NOMO-1 treated with dmso at 0.1 percent for 144 hours (cell line): Measurements from ENCODE around the gene SLC11A2.
A peak's percentile ranks its signal among the peaks of the same experiment; 100 is the strongest.
"Not testable (repeated sequence)": the region's sequence is repeated elsewhere in the genome, so short reads cannot be mapped to it uniquely, and the experiment has no call there.

Experiments
- DNase-seq: peaks from one replicate; lab custom pipeline; 2025; ENCODE audit not compliant: unreplicated experiment; lab: John Stamatoyannopoulos, UW

SLC11A2 gene

DNA sequence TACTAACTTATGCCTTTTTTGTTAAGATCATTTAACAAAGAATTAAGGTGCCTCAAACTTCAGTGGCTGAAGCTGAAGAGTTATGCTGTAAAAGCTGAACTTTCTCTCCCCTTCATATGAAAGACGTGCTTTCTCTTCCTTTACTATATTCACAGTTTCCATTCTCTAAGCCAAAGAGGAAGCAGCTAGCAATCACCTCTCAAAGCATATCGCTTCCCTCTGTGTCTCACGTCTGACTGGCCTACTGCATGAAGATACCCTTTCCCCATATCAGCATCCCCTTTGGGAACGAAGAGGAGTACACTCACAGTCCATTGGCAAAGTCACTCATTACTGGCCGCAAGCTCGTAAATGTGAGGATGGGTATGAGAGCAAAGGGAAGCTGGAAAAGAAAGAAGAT lies 34.9 kb downstream of the SLC11A2 start:
- DNase-seq = no peak

DNA sequence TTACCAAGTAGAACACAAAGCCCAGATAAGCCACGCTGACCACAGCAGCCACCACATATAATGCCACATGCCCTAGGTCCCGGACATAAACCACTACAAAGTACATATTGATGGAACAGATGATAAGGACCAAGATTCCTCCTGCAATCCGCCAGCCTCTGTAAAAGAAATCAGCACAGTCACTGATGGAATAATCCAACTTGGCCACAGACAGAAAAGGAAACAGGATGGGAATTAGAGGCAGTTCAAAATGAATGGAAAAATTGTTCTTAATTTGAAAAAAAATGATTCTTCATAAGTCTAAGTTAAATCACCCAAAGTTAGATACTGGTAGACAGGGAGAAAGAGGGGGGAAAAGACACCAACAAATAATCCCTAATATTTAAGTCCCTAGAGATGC lies 35.4 kb downstream of the SLC11A2 start:
- no peak for DNase-seq

DNA sequence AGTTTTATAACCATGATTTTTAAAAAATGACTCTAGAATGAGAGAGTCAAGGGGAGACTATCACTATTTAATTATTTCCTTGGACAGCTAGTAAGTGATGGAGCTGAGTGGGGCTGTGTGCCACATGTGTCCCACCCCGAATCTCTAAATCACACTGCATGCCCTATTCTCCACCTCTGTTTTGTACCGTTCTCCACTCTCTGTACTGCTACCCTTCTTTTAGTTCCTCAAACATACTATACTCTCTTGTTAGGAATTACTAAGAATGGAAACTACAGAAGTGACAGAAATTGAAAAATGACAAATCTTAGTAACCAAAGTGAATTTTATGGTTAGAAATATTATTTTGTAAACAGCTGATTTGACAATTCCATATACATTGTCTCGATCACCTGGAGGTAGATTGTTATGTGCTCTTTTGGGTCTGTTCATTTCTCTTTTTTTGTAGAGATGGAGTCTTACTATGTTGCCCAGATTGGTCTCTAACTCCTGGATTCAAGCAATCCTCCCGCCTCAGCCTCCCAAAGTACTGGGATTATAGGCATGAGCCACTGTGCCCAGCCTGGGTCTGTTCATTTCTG lies 35.9 kb downstream of the SLC11A2 start:
- no peak for DNase-seq

DNA sequence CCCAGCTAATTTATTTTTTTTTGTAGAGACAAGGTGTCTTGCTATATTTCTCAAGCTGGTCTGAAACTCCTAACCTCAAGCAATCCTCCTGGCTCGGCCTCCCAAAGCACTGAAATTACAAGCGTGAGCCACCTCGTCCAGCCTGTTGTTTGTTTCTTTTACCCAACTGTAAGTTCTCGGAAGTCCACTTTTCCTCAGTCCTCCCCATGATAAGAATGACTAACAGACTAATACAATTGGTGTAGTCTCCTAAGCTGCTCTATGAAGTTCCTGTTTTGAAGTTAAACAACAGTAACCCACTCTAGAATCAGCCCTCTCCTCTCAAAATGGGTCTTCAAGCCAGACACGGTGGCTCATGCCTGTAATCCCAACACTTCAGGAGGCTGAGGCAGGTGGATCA lies 37.3 kb downstream of the SLC11A2 start:
- no peak for DNase-seq

DNA sequence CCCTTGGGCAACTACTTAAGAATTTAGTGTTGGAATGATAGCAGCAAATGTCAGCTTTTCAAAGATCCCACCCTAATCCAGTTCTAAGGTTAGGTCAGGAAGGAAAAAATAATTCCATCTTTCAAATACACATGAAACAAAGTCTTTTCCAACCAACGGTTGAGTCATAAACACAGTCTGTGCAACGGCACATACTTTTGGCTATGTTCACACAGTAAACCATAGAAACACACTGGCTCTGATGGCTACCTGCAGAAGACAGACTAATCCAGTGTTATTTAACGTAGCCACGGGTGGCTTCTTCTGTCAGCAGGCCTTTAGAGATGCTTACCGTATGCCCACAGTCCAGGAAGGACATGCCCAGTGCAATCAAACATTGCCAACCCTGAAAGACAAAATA lies 38.1 kb downstream of the SLC11A2 start:
- DNase-seq = no peak

DNA sequence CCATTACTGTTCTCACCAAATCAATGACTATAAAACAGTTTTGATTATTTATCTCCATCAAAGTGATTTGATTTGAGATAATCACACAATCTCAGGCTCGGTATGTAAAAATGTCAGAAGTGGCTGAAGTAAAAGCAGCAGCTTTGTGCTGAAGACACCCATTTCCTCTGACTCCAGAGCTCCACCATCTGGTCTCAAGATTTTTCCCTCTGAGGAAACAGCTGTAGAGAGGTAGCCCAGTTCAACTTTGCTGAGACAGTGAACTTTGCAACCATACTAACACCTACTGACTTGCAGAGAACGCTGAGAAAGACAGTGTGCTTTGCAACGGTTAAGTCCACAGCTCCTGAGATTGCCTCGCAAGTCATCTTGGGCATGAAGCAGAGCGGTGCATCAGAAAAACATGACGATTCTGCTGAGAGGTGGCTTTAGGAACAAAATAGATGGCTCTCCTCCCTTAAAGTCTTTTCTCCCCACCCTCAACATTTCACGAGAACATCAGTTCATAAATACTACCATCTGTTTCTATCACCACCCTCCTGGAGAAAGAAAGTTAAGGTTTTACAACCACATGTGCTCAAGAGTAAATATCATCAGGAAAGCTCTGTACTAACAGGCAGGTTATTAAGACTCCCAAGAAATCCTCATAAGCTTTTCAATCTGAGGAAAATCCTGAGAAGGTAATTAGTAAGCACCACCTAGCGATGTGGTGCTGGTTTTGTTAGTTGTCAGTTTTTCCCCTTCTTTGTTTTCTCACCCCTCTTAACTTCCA lies 39.0 kb downstream of the SLC11A2 start:
- peak; percentile 6 for DNase-seq

DNA sequence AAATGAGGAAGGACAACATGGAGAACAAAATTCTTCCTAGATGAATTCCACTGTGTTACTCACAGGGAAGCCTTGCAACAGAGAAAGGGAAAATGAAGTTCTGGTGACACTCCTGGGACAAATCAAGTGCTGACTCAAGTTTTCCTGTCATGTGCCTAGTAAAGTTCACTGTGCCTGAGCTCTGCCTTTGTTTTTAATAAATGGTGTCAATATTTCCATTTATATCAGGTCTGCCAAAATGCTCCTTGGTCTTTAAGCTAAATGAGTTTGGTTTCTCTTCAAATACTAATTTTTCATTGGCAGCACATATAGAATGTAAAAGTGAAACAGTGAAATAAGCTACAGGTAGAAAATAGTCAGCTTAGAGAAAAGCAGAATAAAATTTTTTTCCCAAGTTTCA lies 40.9 kb downstream of the SLC11A2 start:
- no peak for DNase-seq

DNA sequence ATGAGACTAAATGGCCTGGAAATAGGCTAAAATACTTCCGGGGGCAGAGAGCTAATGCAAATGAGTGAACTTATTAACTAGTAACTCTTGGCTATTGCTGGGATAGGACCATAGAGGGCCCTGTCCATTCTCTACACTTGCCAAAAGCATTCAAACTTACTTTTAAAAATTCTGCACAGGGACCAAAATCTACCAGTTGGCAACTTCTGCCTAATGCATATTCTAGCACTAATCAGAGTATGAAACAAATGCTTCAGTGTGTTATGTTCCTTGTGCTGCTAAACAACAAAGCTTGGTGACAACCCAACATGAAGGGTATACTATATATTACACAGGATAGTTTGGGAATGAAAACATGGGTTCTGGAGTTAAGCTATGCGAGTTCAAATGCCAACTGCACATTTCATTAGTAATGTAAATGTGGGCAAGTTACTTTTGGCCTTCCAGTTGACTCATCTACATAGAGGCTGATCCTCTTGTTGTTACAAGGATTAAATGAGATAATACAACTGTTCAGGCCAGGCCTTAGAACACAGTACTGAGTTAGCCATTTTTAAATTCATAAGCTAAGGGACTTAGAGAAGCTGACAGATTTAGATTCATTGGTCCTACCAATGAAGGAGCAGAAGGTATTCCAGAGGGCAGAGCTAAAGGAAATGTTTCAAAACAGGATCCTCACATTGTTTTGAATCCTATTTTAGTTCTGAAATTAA lies 41.4 kb downstream of the SLC11A2 start:
- DNase-seq = no peak

DNA sequence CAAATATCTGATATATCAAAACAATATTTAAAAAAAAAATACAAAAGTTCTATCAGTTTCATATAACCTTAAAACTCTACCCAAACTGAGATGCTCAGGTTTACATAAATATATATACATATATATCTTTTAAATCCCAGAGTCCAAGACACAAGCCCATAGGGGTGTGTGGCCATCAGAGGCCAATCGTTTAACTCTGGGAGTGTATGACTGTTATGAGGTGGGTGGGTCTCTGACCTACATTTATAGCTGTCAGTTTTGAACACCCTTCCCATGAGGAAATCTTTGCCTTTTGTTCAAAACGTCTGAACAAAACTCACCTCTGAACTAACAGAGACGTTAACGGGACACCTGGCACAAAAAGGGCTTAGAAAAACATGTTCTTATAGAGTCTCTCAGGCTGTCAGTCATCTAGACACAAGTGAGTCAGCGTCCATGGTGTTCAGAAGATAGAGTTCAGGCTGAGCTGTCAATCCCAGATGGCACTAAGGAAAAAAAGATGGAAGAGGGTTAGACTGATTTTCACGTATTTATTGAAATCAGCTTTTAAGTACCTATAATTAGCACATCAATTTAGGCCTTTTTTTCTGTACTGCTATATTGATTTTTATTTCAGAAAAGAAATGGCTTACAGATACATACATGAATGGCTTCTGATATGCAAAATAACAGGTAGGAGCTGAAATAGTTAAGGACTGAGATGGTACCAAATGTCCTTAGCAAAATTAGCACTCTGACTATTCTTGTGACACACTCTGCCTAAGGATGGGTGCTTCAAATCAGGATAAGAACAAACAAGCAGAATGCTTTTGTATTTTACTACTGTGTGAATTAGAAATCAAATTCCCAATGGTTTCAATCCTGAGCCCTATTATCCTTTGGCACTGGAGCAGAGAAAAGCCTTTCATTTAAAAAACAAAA lies 44.6 kb downstream of the SLC11A2 start:
- no peak for DNase-seq

DNA sequence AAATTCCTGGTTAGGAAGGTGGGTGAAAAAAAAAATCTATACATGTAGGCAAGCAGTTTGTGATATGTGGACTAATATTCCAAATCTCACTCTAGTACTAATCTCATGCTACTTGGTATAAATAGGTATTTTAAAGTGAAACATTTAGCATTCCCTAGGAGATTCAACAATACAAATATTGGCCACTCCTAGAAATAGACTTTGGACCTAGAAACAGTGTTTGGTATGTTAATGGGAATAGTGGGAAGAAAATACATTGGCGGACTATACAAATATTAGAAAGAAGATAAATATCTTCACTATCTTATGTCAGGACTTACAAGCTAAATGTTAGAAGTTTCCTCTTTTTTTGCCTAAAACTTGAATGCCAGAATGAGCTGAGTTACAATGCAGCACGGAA lies 45.6 kb downstream of the SLC11A2 start:
- no peak for DNase-seq

DNA sequence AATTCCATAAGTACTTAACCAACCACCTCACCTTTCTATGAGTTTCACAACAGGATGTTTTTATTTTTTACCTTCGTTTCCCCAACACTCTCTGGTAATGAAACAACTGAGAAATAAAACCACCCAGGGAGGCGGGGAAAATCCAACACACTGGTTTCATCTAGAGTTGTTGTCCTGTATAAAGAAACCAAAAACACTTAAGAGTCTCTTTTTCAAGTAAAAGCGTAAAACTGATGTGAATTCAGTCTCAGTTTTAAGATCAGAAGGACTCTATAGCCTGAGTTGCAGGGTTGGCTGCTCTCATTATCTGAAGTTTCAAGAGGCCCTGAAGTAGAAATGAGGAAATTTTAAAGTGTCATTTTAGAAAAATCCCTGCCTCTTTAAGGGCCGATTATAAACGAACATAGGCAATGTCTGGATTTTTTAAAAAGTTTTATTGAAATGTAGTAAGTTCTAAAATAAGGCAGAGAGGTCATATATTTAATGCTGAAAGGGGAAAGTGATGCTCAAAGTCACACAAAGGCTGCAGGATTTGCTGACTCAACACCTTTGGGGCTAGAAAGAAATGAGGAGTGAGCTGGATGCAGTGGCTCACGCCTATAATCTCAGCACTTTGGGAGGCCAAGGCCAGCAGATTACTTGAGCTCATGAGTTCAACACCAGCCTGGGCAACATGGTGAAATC lies 46.7 kb downstream of the SLC11A2 start:
- DNase-seq = no peak

DNA sequence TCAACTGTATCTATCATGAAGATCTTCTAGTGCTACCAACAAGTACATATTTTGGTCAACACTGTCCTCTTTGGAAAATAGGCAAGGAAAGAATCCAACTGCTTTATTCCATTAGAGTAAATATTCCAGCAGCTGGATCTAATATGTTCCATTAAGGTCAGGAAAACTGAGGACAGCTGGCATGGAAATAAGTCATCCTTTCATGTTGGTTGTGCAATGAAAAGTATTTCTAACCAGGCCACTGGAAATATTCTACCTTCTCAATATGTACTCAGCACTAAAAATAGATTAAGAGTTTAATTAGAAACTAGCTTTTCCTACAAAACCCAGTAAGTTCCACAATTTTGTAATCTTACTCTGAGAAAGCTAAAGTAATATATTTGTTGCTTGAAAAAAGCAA lies 54.2 kb downstream of the SLC11A2 start:
- DNase-seq = no peak

DNA sequence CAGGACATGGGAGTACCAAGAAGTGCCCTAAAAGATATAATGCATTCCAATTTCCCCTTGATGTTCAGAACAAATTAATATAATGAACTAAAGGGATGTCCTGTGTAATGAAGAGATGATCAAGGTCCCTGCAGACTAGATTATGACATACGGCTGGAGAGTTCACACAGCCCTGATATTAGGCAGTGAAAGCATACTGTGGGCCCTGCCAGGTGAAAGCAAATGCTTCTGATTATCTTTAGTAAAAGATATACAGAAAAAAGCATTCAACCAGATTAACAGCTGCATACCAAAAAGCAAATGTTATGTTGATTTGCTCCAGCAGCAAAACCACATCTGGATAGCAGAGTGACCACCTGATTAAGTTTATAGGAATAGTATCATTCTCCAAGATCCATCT lies 61.8 kb downstream of the SLC11A2 start:
- DNase-seq = no peak

DNA sequence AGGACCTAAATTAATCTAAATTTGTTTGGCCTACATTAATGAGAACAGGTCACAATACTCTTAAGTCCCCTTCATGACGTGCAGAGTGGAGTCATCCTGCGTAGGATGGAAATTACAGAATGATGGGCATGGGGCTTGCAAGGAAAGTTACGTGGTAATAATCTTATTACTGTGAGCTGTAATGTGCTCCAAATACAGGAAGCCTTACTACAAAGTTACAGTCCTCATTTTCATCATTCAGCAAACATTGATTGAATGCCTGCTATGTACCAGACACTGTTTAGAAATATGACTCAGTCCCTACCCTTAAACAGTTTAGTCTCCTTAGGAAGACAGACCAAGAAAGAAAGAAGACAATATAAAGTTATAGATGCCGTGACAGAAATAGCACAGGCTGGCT lies 64.5 kb downstream of the SLC11A2 start:
- DNase-seq = no peak

DNA sequence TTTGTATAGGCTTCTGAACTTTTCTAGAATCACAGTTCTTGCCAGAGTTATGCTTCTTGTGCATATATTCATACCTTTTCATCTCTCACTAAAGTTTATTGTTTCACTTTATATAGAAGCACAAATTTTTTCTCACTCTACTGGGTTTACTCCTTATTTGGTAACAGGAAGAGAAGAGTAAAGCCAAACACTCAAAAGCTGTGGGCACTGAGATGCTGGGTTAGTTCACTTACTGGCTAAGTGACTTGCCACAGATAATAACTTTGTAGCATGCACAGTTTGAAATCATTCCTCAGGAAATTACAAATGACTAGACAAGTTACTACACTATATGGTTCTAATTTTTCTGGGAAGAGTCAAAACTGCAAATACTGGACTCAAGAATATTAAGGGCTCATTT lies 66.1 kb downstream of the SLC11A2 start:
- no peak for DNase-seq

DNA sequence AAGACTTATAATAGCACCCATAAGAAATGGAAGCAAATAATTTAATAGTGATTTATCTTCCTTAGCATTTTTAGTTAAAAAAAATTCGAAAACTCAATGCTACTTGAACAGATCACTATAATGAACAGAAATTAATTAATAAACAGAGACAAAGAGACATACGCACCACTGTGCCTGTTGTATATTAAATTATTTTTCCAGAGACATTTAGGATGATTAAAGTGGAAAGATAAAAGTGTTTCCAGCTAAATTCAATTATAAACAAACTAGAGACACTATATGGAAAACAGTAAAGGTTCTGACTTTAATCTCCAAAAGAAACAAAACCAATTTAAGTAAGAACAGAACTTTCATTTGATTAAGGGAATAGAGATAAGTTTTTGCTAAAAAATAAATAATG lies 70.5 kb downstream of the SLC11A2 start:
- no peak for DNase-seq

DNA sequence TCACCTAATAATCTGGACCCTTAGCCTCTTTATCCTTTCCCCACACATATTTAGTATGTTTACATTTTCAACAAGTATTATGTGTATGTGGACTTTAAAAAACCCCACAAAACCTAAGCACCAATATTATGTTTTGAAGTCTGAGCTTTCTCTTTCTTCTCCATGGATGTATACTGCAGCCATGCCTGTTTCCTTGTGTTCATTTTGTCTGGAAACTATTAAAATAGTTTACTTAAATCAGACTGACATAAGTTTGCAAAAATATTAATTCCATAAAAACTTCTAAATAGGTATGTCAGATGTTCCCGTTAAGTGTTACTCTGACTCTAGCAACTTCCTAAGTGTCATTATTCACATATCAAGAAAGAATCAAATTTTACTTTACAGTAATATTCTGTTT lies 70.9 kb downstream of the SLC11A2 start:
- no peak for DNase-seq

DNA sequence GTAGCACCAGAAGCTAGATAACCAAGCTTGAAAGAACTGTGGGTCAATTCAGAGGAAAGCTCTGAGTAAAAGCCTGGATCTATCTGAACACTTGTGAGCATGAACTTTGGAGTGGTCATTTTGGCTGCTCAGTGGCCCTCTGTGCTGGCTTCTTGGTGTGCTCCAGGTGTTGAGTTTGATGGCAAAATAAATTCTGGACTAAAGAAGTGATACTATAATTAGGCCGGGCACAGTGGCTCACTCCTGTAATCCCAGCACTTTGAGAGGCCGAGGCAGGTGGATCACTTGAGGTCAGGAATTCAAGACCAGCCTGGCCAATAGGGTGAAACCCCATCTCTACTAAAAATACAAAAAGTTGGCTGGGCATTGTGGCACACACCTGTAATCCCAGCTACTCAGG lies 71.4 kb downstream of the SLC11A2 start:
- not testable (repeated sequence) for DNase-seq

DNA sequence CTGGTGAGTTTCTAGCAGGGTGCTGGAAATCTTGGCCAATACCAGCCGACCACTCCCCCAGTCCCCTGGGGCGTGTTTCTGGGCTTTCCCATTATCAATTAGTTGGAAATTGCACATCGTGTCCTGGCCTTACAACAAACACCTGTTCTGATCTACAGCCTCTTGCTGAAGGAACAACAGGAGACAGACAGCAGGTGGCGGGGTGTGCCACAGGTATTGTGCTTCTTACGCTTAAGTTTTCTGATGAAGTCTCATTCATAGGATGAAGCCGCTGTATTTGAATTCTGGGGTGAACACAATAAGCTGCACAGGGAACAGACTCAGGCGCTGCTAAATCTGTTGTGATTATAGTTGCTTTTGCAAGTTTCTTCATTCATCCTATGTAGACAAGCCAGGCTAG lies 73.1 kb downstream of the SLC11A2 start:
- no peak for DNase-seq

DNA sequence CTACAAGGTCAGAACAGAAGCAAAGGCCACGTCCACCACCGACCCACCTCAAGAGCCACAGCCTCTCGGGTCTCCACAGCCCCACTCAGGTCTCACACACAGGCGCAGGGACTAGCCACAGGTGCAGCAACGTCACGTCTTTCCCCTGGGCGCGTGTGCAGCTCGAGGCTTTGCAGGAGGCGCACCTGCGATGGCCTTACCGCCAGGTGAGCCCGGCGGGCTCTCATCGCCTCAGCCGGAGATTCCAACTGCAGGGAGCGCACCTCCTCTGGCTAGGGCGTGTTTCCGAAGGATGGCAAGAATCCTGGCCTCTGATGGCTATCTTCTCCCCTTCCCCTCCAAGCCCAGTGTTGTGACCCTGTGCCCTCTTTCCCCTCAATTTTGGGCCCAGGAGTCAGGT lies 73.7 kb downstream of the SLC11A2 start, which contains the start of gene HIGD1C:
HIGD1C (plus strand) TSS at position 35 of the 400 bp plus-strand sequence. CDS start 1,455 bp downstream, outside the sequence.
- DNase-seq = no peak

DNA sequence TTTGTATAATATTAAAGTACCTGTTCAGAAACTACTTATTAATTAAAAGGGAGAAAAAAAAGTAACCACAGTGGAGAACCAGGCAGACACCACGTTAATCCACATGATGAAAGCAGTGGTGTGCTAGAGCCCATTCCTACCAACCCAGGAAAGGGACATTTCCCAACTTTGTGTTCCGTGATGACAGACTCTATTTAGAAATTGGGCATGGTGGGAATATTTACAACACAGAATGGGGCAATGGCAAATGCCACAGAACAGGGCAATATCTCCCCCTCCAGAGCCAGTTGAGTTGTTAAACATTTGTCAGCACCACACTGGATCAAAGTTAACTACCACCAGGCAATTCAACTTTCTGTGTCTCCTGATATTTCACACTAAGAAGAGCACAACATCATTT lies 75.1 kb downstream of the SLC11A2 start:
- no peak for DNase-seq
